HG03159 (cell line): ENCODE results near the gene SLC17A9.

Experiments
- ATAC-seq: cut with Tn5 transposase; IDR thresholded peaks from one replicate; pipeline ENCODE4 v1.9.1; 2021; ENCODE audit warnings: mild to moderate bottlenecking, moderate library complexity; ENCODE audit not compliant: unreplicated experiment

Gene SLC17A9

GRCh38 chr20:63014287-63014686 lies 61.8 kb downstream of the SLC17A9 start:
- ATAC-seq, result no peak

- ATAC-seq, result no peak
These were observed 62.2 kb downstream of the SLC17A9 start for GRCh38 chr20:63014710-63015109.

GRCh38 chr20:63015147-63015661 lies 62.7 kb downstream of the SLC17A9 start:
- no peak for ATAC-seq

- ATAC-seq, result no peak
These were observed 63.3 kb downstream of the SLC17A9 start for GRCh38 chr20:63015662-63016361.

GRCh38 chr20:63016514-63017075 lies 64.1 kb downstream of the SLC17A9 start:
- no peak for ATAC-seq

- no peak for ATAC-seq
These were observed 64.7 kb downstream of the SLC17A9 start for GRCh38 chr20:63017076-63017825.

- ATAC-seq, result no peak
These were observed 65.4 kb downstream of the SLC17A9 start for GRCh38 chr20:63017826-63018411.
